ENCODE data around the gene MCM3AP. TPM values are rescaled to one million over a fixed set of nuclear protein-coding genes. Genes with fewer than 3 reads are reported as not detected.
A peak's percentile ranks its signal among the peaks of the same experiment; 100 is the strongest.

MCM3AP gene
- total RNA-seq, 1 donor from 2014 or later: 72.4 TPM

DNA sequence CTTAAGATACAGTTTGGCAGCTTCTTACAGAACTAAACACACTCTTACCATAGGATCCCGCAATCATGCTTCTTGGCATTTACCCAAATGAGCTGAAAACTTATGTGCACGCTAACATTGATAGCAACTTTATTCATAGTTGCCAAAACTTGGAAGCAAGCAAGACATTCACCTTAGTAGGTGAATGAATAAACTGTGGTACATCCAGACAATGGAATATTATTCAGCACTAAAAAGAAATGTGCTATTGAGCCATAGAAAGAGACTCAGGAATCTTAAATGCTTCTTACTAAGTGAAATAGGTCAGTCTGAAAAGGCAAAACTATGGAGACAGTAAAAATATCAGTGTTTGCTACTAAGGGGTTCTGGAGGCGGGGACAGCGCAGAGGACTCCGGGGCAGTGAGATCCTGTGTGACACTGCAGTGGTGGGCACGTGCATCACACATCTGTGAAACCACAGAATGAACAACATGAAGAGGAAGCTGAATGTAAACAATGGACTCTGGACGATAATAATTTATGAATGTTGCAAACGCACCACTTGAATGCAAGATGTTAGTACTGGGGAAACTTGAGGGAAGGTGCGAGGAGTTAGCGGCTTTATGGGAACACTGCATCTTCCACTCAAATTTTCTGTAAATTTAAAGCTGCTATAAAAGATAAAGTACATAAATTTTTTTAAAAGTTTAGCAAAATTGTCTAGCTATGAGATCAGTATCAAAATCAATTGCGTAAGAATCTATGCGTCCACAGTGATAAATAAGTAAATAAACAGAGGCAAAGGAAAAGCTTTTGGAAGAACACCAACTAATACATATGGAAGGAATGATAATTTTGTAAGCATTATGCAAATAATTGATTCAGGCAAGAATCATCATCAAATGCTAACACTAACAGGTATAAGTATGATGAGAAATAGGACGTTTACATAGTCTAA is 85.7 kb downstream of the MCM3AP start:
- Histone ChIP-seq H3K9ac (no peak overlapping the region), H3K79me2 (ENCODE audit: low read depth) (no peaks in the 10 kb centered on the region), H3F3A (ENCODE audit: low read depth) (no peaks in the 10 kb centered on the region), H3K27ac (no peak overlapping the region), H2AFZ (replicated peaks) (no peak overlapping the region), H4K20me1 (ENCODE audit: low read depth) (no peaks in the 10 kb centered on the region), H3K27me3 (no peaks in the 10 kb centered on the region), H3K4me2 (no peak overlapping the region), H3K36me3 (peaks cover 13% of the 10 kb centered on the region), H3K9me3 (ENCODE audit: low read depth) (no peaks in the 10 kb centered on the region), H3K4me1 (no peaks in the 10 kb centered on the region), H3K4me3 (no peak overlapping the region)
- H3K4me1 Mint-ChIP-seq: no peaks in the 10 kb centered on the region
- H3K27ac Mint-ChIP-seq: no peak overlapping the region
- TF ChIP-seq EZH2 (IDR thresholded peaks at IDR 0.05): no peak
- H3K9me3 Mint-ChIP-seq: no peaks in the 10 kb centered on the region
- no peaks in the 10 kb centered on the region for H3K27me3 Mint-ChIP-seq (ENCODE audit: insufficient read depth, low read depth)
- DNase-seq (ENCODE audit: low spot score): no peak
- H3K36me3 Mint-ChIP-seq: peaks cover 39% of the 10 kb centered on the region
- H3K4me3 Mint-ChIP-seq: no peak overlapping the region

DNA sequence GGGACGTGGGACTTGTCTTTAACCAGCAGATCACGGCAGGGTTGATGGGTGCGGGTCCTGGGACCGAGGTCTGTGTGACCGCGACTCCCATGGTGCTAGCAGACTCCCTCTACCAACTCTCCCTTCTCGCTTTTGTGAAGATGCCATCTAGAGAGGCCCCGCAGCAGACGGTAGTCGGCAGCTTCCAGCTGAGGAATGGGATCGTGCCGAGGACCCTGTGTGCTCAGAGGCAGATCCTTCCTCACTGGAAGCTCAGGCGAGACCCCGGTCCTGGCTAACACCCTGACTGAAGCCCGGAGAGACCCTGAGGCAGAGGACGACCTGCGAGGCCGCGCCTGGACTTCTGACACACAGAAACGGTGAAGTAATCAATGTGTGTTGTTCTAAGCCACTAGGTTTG is 88.7 kb downstream of the MCM3AP start:
- H3K27me3 Mint-ChIP-seq (ENCODE audit: insufficient read depth, low read depth): no peaks in the 10 kb centered on the region
- H3K27ac ChIP-seq: no peak overlapping the region
- H3K27me3 ChIP-seq: no peaks in the 10 kb centered on the region
- H3K9me3 ChIP-seq (ENCODE audit: low read depth): no peaks in the 10 kb centered on the region
- no peaks in the 10 kb centered on the region for H4K20me1 ChIP-seq (ENCODE audit: low read depth)
- no peak overlapping the region for H3K4me2 ChIP-seq
- no peak for DNase-seq (ENCODE audit: low spot score)
- peaks cover 46% of the 10 kb centered on the region for H3K36me3 Mint-ChIP-seq
- H3K9ac ChIP-seq: no peak overlapping the region
- no peak for TF ChIP-seq CTCF (IDR thresholded peaks at IDR 0.05)
- TF ChIP-seq EZH2phosphoT487 (IDR thresholded peaks at IDR 0.05): no peak
- no peak for TF ChIP-seq EZH2 (IDR thresholded peaks at IDR 0.05)
- no peaks in the 10 kb centered on the region for H3K4me1 Mint-ChIP-seq
- no peak overlapping the region for H3K4me3 ChIP-seq
- H3K9me3 Mint-ChIP-seq: no peaks in the 10 kb centered on the region
- peak overlapping the region; percentile 73 for H3K27ac Mint-ChIP-seq
- H3K79me2 ChIP-seq (ENCODE audit: low read depth): no peaks in the 10 kb centered on the region
- H3K4me3 Mint-ChIP-seq: no peak overlapping the region
- H2AFZ ChIP-seq (replicated peaks): no peak overlapping the region
- H3K4me1 ChIP-seq: no peaks in the 10 kb centered on the region
- peaks cover 13% of the 10 kb centered on the region for H3K36me3 ChIP-seq
- H3F3A ChIP-seq (ENCODE audit: low read depth): no peaks in the 10 kb centered on the region

DNA sequence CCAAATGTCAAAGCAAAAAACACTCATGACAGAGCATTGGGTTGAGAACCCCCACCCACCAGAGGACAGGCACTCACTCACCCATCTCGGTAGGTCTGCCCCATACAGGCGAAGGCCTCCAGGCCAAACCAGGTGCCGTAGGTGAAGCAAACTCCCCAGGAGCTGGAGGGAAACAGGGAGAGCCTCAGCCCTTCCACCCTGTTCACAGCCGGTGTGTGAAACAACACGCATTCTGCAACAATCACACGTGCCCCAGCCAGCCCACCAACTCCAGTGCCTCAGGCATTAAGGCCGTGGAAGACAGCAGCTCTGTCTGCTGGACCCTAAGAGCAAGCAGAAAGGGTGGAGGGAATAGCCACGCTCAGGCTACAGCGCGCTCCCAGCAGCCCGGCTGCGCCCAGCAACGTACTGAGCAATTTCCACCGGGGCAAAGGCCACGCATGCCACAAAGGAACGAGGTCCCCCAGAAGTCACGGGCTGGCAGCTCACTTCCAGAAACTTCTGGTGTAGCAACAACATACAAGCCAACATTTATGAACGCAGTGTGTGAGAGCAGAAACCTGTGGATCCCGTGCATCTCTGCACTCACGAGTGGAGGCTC is 89.7 kb downstream of the MCM3AP start:
- no peaks in the 10 kb centered on the region for H4K20me1 ChIP-seq (ENCODE audit: low read depth)
- no peak overlapping the region for H3K4me3 Mint-ChIP-seq
- H3K9me3 ChIP-seq (ENCODE audit: low read depth): no peaks in the 10 kb centered on the region
- peaks cover 44% of the 10 kb centered on the region for H3K36me3 Mint-ChIP-seq
- peaks cover 5% of the 10 kb centered on the region for H3K4me1 Mint-ChIP-seq
- no peak overlapping the region for H3K27ac Mint-ChIP-seq
- H3K27me3 ChIP-seq: no peaks in the 10 kb centered on the region
- H3K9me3 Mint-ChIP-seq: no peaks in the 10 kb centered on the region
- no peak overlapping the region for H3K4me3 ChIP-seq
- no peaks in the 10 kb centered on the region for H3K4me1 ChIP-seq
- no peaks in the 10 kb centered on the region for H3K27me3 Mint-ChIP-seq (ENCODE audit: insufficient read depth, low read depth)
- no peak for TF ChIP-seq EZH2 (IDR thresholded peaks at IDR 0.05)
- TF ChIP-seq EZH2phosphoT487 (IDR thresholded peaks at IDR 0.05): no peak
- TF ChIP-seq CTCF (IDR thresholded peaks at IDR 0.05): no peak
- no peaks in the 10 kb centered on the region for H3K79me2 ChIP-seq (ENCODE audit: low read depth)
- H3K9ac ChIP-seq: peak overlapping the region; percentile 32
- H3K4me2 ChIP-seq: no peak overlapping the region
- peaks cover 13% of the 10 kb centered on the region for H3K36me3 ChIP-seq
- no peak overlapping the region for H3K27ac ChIP-seq
- H3F3A ChIP-seq (ENCODE audit: low read depth): no peaks in the 10 kb centered on the region
- H2AFZ ChIP-seq (replicated peaks): no peak overlapping the region
- DNase-seq (ENCODE audit: low spot score): no peak
